Lung (tissue), 12 donors: Measurements from ENCODE around the gene TMEM248. TPM values are rescaled to one million over a fixed set of nuclear protein-coding genes. Genes with fewer than 3 reads are reported as not detected.

Experiments
- ATAC-seq: fragments of 200-7000 bp; cut with Tn5 transposase; one replicate; pipeline ENCODE4 v1.9.1; 2020; ENCODE audit warnings: moderate number of reproducible peaks; ENCODE audit not compliant: insufficient read depth, low FRiP score
- DNase-seq, 3 donors: peaks; one replicate each; pipeline ENCODE4 v3.0.0-alpha.2; 2013 to 2017
- H3K27ac ChIP-seq, 2 donors: one replicate each; pipeline ENCODE4 v1.5.1; 2013; ENCODE audit warnings: mild to moderate bottlenecking in 2 of 2, moderate library complexity in 2 of 2, control low read depth in 1 of 2, inconsistent platforms in 1 of 2, low read depth in 1 of 2, low read length in 1 of 2
- H3K27me3 ChIP-seq, 3 donors: one replicate each; pipeline ENCODE4 v1.5.1; 2013; ENCODE audit warnings: low read length in 2 of 3; ENCODE audit not compliant: control insufficient read depth in 3 of 3, insufficient read depth in 3 of 3
- H3K36me3 ChIP-seq, 4 donors: one replicate each; pipeline ENCODE4 v1.5.1; 2013; ENCODE audit warnings: low read length in 4 of 4, mild to moderate bottlenecking in 1 of 4, moderate library complexity in 1 of 4; ENCODE audit not compliant: control insufficient read depth in 4 of 4, insufficient read depth in 4 of 4
- H3K4me1 ChIP-seq, 5 donors: one replicate each; pipeline ENCODE4 v1.5.1; 2013; ENCODE audit warnings: low read length in 5 of 5, mild to moderate bottlenecking in 2 of 5, moderate library complexity in 1 of 5; ENCODE audit not compliant: control insufficient read depth in 5 of 5, insufficient read depth in 5 of 5
- H3K4me3 ChIP-seq: one replicate; pipeline ENCODE4 v1.5.1; 2013; ENCODE audit warnings: mild to moderate bottlenecking, control low read depth, moderate library complexity
- H3K9ac ChIP-seq, 2 donors: one replicate each; pipeline ENCODE4 v1.5.1; 2013; ENCODE audit warnings: low read length in 2 of 2, control low read depth in 1 of 2; ENCODE audit not compliant: insufficient read depth in 1 of 2
- H3K9me3 ChIP-seq, 4 donors: one replicate each; pipeline ENCODE4 v1.5.1; 2013; ENCODE audit warnings: low read length in 3 of 4, mild to moderate bottlenecking in 1 of 4, moderate library complexity in 1 of 4; ENCODE audit not compliant: control insufficient read depth in 4 of 4, insufficient read depth in 3 of 4
- WGBS, 2 donors: extraction: QIAGEN DNeasy Blood & Tissue Kit; methylation state at CpG; one replicate each; pipeline ENCODE4 v1.1.7; 2013; 5-methylcytosine and 5-hydroxymethylcytosine counted together
- polyA plus RNA-seq, 2 donors: library from polyadenylated mRNA; stranded (reverse); fragments of 200-250 nt; gene quantifications; one replicate each; pipeline ENCODE4 v1.2.1, GENCODE V29; 2013
- total RNA-seq, 2 donors: library from RNA; depleted of rRNA in 1 of 2; stranded (reverse); fragments of >200 nt in 1 of 2; gene quantifications; one replicate each; pipeline ENCODE4 v1.2.1, GENCODE V29; 2014 to 2021
- TF ChIP-seq, protein P1 (sequence below): IDR thresholded peaks from 2 replicates; pipeline ENCODE4 v1.5.1; 2012; ENCODE audit warnings: mild to moderate bottlenecking; ENCODE audit errors: control extremely low read depth, extremely low read depth
- donor health status: control.
- donor health status: control.
- donor health status: Bipolar disorder and iron deficiency.
- donor health status: healthy.
- donor health status: DM: yes; HTN: yes; CAD: no.

TMEM248 gene
- total and polyA plus RNA-seq, 4 donors, result 46.0 to 114 (median 63.1) TPM

DNA sequence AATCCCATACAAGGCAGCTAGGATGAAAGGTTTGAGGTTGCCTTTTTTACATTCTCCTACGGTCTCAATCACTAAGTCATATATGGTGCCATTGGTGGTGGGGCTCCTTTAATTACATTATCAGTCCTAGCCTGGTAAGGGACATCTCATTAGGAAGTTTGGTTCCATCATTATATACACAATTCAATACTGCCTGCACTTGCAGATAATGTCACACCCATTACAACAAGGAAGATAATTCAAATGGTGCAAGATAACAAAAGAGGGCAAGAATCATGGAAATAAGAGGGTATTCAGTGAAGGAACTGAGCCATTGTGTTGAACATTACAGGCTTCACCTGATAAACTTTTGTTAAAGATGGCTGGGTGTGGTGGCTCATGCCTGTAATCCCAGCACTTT, 1.7 kb upstream of the TMEM248 start:
- Histone ChIP-seq H3K27ac (no peak overlapping the region), H3K4me1 (peaks cover 2 to 18% (median 13%) of the 10 kb centered on the region in 5 donors), H3K4me3 (no peak overlapping the region), H3K9ac (no peak overlapping the region), H3K36me3 (peaks cover 0 to 3% (median 2%) of the 10 kb centered on the region in 4 donors), H3K27me3 (no peaks in the 10 kb centered on the region), H3K9me3 (no peaks in the 10 kb centered on the region)
- DNase-seq (no peak), ATAC-seq (no peak)
- 95 to 96% methylated on average over 1 of the region's 1 CpG for WGBS, 2 donors
- TF ChIP-seq, protein P1, sequence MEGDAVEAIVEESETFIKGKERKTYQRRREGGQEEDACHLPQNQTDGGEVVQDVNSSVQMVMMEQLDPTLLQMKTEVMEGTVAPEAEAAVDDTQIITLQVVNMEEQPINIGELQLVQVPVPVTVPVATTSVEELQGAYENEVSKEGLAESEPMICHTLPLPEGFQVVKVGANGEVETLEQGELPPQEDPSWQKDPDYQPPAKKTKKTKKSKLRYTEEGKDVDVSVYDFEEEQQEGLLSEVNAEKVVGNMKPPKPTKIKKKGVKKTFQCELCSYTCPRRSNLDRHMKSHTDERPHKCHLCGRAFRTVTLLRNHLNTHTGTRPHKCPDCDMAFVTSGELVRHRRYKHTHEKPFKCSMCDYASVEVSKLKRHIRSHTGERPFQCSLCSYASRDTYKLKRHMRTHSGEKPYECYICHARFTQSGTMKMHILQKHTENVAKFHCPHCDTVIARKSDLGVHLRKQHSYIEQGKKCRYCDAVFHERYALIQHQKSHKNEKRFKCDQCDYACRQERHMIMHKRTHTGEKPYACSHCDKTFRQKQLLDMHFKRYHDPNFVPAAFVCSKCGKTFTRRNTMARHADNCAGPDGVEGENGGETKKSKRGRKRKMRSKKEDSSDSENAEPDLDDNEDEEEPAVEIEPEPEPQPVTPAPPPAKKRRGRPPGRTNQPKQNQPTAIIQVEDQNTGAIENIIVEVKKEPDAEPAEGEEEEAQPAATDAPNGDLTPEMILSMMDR, result no peak

DNA sequence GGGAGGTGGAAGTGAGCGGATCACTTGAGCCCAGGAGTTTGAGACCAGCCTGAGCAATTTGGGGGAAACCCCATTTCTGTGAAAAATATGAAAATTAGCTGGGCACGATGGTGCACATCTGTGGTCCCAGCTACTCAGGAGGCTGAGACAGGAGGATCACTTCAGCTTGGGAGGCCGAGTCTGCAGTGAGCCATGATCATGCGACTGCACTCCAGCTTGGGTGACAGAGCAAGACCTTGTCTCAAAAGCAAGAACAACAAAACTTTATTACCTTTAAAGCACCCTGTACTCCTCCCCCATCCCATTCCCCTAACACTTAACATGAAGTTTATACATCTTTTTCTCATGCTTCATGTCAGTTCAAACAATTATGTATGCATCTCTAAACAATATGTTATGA, 1.3 kb upstream of the TMEM248 start:
- no peaks in the 10 kb centered on the region for H3K9me3 ChIP-seq
- no peaks in the 10 kb centered on the region for H3K27me3 ChIP-seq
- TF ChIP-seq, protein P1, result no peak
- 96 to 98% methylated on average over 4 of the region's 4 CpGs for WGBS, 2 donors
- H3K9ac ChIP-seq, result no peak overlapping the region
- peaks cover 2 to 18% (median 13%) of the 10 kb centered on the region in 5 donors for H3K4me1 ChIP-seq
- peaks cover 0 to 3% (median 2%) of the 10 kb centered on the region in 4 donors for H3K36me3 ChIP-seq
- no peak overlapping the region for H3K4me3 ChIP-seq
- DNase-seq (no peak), ATAC-seq (no peak)
- H3K27ac ChIP-seq, result no peak overlapping the region

DNA sequence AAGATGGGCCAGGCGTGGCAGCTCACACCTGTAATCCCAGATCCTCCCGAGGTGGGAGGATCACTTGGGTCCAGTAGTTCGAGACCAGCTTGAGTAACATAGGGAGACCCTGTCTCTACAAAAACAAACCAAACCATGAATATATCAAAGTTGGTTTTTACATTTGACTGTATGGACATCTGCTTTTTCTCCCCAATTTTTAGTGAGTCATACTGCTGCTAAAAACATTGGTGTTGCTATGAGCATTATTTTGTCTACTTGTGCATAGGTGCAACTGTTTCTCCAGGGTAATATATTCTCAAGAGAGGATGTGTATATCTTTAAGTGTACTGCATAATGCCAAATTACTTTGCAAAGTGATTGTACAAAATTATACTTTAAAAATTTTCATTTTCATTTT, 769 bp upstream of the TMEM248 start:
- no peak overlapping the region for H3K9ac ChIP-seq

More for the DNA sequence above, 769 bp upstream of the TMEM248 start:
- no peaks in the 10 kb centered on the region for H3K27me3 ChIP-seq
- DNase-seq (no peak), ATAC-seq (no peak)
- H3K9me3 ChIP-seq, result no peaks in the 10 kb centered on the region
- H3K27ac ChIP-seq, result no peak overlapping the region
- peaks cover 2 to 18% (median 13%) of the 10 kb centered on the region in 5 donors for H3K4me1 ChIP-seq
- WGBS, 2 donors, result 89 to 92% methylated on average over 3 of the region's 3 CpGs
- peaks cover 0 to 7% (median 2%) of the 10 kb centered on the region in 4 donors for H3K36me3 ChIP-seq
- H3K4me3 ChIP-seq, result no peak overlapping the region
- TF ChIP-seq, protein P1, result no peak
